EH (cell line): ENCODE measurements around the gene ALKAL2.

Experiments used
- DNase-seq: peaks from one replicate; pipeline ENCODE4 v3.0.0-alpha.2; 2015; ENCODE audit warnings: low read depth

ALKAL2 gene

DNA sequence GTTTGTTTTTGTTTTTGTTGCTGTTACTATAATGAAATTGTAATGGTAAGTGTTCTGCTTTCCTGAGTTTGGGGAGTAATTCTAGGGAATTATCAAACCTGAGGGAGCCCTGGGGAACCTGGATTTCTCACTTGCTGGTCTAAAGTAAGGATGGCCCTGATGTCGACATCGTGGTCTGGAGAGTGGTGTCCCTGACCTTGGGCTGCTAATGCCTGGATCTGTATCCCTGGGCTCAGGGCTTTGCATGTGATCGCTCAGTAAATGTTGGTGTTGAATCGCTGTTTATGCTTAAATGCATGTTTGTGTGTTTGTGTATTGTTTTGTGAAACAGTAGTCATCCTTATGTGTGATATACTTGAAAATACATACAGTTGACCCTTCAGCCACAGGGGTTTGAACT is 17.0 kb downstream of the ALKAL2 start:
- no peak for DNase-seq

DNA sequence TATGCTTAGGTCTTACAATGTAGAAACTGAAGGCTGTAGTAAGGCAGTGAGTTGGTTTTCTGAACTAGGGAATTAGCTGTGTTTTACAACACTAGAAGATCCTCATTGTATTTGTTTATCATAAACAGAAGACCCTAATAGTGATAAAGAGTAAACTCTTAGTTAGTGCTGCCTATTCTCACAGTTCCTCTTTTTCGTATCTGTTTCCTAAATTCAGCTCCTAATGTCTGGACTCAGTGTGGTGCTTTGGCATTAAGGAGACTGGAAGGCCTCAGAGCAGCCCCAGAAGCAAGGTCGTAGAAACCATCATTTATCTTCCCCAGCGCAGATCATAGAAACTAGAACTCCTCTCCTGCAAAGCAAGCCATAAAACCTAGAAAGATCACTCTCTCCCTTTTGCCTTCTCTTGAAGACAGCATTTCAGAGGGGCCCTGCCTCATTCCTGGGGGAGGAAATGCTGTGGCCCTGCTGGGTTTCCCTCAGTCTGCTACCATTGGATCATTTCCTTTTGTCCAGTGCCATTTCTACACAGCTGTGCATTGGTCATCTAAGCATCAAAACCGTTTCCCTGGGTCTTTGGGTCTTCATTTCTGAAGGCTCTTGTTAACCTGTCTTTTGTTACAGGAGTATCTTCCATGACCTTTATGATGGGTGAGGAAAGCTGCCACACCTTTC is 18.4 kb downstream of the ALKAL2 start:
- no peak for DNase-seq

- DNase-seq, result no peak
Measured at GRCh38 chr2:268323-268722, 19.6 kb downstream of the ALKAL2 start.

DNA sequence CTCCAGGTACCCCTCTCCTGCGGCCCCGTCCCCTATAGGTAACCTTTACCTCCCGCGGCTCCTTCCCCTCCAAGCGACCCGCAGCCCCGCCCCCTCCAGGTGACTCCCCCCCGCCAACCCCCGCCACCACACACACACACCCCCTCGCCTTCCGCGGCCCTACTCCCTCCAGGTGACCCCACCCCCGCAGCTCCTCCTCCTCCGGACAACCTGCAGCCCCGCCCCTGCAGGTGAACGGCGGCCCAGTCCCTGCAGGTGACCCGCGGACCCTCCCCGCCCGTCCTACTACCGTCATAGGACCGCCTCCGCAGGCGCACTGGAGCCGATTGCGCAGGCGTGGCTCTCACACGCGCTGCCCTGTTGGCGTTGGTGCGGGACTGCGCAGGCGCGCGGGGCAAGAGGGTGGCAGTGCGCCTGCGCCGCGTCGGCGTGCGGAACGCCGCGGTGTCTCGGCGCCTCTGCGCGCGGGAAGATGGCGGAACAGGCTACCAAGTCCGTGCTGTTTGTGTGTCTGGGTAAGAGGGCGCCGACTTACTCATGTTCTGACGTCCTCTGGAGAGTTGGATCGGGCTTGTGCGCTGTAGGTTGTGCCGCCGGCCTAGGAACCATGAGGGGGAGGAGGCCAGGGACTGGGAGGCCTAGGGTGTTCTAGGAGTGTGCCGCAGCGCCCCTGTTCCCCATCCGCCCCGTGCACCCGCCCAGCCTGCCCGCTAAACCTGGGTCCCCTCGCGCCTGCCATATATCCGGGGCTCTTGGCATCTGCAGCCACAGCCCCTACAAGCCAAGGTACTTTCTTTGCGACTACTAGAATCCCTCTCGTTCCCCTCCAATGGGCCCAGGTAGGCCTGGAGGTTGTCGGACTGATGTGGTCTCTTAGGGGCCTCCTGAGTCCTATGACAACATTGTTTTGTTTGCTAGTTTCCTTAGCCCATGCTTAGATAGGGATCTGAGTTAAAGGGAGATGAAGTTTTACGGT is 23.1 kb downstream of the ALKAL2 start, which contains the start of gene ACP1:
Gene ACP1, plus strand, starts transcription at position 455 of the 976 bp plus-strand sequence. Its CDS starts 18 bp downstream, at position 473.
- DNase-seq, result peak; percentile 93

- peak; percentile 19 for DNase-seq
Measured at GRCh38 chr2:263774-264492, 24.0 kb downstream of the ALKAL2 start, which contains the start of gene SH3YL1. Gene SH3YL1 (minus strand): TSS chr2:264032. CDS start chr2:263984, 48 bp downstream.

- no peak for DNase-seq
Measured at GRCh38 chr2:263022-263738, 24.7 kb downstream of the ALKAL2 start.

GRCh38 chr2:262117-262516 is 25.8 kb downstream of the ALKAL2 start:
- DNase-seq, result no peak

DNA sequence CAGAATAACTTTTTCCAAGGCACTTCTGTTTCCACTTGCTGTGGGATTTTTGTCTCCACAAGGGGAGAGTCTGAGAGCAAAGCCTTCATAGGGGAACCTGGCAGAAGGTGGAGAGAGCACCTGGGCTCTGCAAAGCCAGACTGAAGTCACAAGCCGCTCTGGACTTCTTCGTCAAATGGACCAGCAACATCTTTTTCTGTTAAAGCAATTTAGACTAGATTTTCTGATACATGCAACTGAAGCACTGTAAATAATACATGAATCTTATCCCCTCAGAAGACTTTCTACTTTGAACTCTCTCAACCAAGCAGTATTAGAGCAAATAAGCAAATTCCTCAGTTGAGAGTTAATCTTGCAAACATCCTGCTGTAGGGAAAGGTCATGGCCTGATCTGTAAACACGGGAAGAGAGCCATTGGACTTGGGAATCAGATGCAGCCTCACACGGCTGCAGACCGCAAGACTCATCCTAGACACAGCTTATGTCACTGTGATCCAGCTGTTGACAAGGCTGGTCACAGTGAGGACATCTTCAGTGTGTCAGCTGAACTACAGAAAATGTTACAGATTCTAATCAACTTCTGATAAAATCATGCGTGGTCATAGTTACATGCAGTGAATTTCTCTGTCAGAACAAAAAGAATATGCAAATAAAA is 27.3 kb downstream of the ALKAL2 start:
- DNase-seq, result peak; percentile 4

- no peak for DNase-seq
Measured at GRCh38 chr2:259789-260331, 28.0 kb downstream of the ALKAL2 start.

DNA sequence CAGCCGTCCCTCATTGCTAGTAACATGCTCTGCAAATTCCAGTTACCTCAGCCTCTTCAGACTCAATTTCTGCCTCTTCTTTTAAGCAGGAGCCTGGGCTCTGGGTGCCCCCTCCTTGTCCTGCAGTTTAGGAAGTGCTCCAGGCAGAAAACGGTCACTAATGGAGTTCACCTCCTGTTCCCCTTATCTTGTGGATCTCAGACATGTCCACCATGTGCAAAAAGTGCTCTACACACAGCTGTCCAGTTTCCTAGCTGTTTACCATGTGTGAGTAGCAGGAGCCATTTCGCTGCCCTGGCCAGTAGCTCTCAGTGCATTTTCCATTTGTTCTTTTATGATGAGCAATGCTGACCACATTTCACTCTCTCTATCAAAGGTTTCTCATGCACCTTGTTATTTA is 29.0 kb downstream of the ALKAL2 start:
- no peak for DNase-seq

DNA sequence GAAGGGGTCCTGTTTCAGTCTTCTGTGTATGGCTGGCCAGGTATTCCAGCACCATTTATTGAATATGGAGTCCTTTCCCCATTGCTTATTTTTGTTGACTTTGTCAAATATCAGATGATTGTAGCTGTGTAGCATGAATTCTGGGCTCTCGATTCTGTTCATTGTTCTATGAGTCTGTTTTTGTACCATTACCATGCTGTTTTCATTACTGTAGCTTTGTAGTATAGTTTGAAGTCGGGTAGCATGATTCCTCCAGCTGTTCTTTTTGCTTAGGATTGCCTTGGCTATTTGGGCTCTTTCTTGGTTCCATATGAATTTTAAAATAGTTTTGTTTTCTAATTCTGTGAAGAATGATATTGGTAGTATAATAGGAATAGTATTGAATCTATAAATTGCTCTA is 30.0 kb downstream of the ALKAL2 start:
- no peak for DNase-seq

DNA sequence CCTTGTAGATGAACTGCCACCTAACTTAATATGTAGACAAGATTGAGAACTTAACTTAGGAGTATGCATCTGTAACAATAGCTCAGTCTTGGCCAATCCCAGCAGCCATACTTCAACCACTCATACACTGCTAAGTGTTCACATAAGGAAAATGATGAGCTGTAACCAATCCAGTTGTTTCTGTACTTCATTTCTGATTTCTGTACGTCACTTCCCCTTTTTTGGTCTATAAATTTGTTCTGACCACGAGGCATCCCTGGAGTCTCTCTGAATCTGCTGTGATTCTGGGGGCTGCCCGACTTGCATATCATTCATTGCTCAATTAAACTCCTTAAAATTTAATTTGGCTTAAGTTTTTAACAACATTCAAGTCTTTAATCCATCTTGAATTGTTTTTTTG is 30.5 kb downstream of the ALKAL2 start:
- DNase-seq, result no peak

DNA sequence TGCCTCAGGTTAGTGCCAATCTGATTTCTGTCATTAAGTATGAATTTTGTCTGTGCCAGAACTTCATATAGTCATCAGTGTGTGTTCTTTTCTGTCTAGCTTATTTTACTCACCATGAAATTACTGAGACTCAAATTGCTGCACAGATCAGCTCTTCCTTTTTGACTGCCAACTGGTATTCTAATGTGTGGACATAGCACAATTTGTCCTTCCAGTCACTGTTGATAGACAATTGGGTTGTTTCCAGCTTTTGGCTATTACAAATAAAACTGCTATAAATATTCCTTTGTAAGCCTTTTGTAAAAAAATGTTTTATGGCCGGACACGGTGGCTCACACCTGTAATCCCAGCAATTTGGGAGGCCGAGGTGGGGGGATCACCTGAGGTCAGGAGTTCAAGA is 31.8 kb downstream of the ALKAL2 start:
- no peak for DNase-seq

DNA sequence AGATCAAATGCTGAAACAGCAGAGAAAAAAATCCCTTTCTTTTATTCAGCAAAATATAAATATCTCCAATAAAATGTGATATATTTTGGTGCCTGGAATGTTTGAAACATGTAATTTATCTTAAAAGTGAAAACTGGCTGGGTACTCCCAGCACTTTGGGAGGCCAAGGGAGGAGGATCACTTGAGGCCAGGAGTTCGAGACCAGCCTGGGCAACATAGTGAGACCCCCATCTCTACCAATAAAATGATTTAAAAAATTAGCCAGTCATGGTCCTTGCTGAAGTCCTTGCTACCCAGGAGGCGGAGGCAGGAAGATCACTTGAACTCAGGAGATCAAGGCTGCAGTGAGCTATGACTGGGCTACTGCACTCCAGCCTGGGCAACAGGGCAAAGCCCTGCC is 32.7 kb downstream of the ALKAL2 start:
- DNase-seq, result no peak

DNA sequence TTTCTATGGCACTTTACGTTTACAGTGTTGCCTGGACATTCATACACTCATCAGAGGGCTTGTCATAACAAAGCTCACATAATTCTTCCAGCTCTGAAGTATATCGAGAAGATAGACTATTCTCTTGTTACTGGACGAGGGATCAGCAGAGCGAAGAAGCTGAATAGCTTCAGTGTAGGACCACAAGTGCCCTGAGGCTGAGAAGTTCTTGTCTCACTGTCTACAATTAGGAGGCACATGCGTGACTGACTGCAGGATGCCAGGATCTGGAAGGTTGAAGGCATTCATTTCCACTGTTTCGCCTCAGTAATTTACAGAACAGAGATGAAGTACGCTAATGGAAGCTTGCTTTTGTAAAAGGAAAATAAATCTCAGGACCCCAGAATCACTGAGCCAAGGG is 33.6 kb downstream of the ALKAL2 start:
- DNase-seq, result peak; percentile 4

DNA sequence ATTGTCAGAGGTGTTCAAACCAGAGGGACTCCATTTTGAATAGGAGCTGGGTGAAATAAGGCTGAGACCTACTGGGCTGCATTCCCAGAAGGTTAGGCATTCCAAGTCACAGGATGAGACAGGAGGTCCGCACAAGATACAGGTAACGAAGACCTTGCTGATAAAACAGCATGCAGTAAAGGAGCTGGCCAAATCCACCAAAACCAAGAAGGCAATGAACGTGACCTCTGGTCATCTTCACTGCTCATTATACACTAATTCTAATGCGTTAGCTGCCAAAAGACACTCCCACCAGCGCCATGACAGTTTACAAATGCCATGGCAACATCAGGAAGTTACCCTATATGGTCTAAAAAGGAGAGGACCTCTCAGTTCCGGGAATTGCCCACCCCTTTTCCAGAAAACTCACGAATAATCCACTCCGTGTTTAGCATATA is 34.7 kb downstream of the ALKAL2 start:
- DNase-seq, result no peak

DNA sequence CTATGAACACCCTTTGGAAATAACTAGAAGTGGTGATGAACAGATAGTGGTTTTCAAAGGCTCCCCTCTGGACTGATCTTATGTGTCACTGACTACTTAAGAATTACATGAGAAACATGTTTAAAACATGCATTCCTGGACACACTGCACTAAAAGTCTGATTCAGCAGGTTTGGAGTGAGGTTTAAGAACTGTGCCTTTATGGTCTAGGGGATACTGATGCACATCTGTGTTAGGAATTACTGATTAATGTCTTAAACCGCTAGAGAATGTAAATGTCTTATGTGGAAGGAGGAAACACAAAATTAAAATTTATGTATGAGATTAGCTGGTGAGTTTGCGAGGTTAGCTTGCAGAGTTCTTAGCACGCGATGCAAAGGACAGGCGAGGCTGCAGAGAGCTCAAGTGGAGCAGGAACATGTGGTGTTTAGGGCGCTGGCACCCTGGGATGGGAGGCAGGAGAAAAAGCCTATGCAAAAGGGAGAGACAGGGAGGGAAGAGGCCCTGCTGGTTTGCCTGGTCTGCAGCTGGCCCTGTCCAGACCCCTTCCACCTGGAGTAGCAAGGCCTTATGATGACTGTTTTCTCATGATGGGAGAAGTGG is 35.8 kb downstream of the ALKAL2 start:
- peak; percentile 3 for DNase-seq

DNA sequence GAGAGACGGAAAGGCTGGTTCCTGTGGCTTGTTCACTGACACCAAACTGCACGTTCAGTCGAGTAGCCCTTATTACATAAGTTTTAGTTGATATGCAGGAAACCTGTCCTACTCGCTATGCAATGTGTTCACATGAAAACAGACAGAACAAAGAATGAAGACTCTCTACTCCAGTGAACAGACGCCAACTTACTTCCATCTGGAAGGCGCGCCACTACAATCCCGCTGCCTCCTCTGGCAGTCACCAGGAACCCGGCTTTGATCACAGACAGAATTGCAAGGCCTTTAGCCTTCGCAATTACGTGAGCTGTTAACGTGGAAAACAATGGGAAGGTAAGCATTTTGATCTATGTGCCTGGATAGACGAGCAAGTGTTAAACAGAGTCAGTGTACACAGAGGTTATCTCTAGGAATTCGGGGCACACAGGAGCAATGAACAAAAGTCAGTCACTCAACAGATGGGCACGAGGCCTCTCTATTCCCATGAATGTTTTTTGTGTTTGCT is 38.3 kb downstream of the ALKAL2 start:
- DNase-seq, result no peak

DNA sequence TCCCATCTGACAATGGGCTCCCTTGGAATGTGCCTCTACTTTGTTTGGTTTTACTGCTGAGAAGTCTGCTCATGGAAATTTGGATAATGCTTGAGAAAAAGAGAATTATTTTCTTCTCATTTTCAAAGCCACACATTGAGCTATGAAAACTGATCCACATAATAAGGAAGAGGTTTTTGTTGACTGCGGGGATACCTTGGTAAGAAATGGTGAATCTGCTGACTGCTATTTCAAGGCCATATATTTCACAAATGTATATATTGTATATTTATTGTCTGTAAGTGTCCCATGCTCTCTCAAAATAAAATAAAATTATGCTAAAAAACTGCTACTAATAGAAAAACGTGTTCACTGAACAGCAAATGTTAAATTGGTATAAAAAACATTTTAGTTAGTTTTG is 39.2 kb downstream of the ALKAL2 start:
- DNase-seq, result no peak

- DNase-seq, result peak; percentile 74
Measured at GRCh38 chr2:246489-247144, 41.3 kb downstream of the ALKAL2 start.
